Kidney epithelial cell (primary cell): ENCODE measurements around the gene AHNAK2. TPM values are rescaled to one million over a fixed set of nuclear protein-coding genes. Genes with fewer than 3 reads are reported as not detected.

Source experiments
- DNase-seq: peaks from one replicate; pipeline ENCODE4 v3.0.0-alpha.2; 2010; ENCODE audit warnings: low read depth
- H3K27me3 ChIP-seq: 2 replicates; pipeline ENCODE4 v1.6.0; 2011; ENCODE audit warnings: low read length; ENCODE audit not compliant: control insufficient read depth, insufficient read depth
- H3K36me3 ChIP-seq: 2 replicates; pipeline ENCODE4 v1.5.1; 2011; ENCODE audit warnings: low read length; ENCODE audit not compliant: control insufficient read depth, insufficient read depth
- H3K4me3 ChIP-seq: 2 replicates; pipeline ENCODE4 v1.5.1; 2011; ENCODE audit warnings: low read depth, mild to moderate bottlenecking, control low read depth, low read length
- CTCF ChIP-seq: IDR thresholded peaks from 2 replicates; pipeline ENCODE4 v1.5.1; 2011; ENCODE audit warnings: mild to moderate bottlenecking, moderate library complexity, low read length, control low read depth, inconsistent platforms; ENCODE audit not compliant: insufficient read depth, poor library complexity, severe bottlenecking
- total RNA-seq: library from RNA; depleted of rRNA; stranded (reverse); fragments of >200 nt; gene quantifications from 2 replicates; pipeline ENCODE4 v1.2.3, GENCODE V29; 2015

The AHNAK2 gene
- total RNA-seq, 1 donor from 2014 or later, result 121 TPM

- Histone ChIP-seq H3K4me3 (no peak overlapping the region), H3K36me3 (no peaks in the 10 kb centered on the region), H3K27me3 (peaks cover 12% of the 10 kb centered on the region)
- no peak for TF ChIP-seq CTCF
- no peak for DNase-seq
Observed at GRCh38 chr14:104899781-104900180, 78.4 kb downstream of the AHNAK2 start.

- no peak for TF ChIP-seq CTCF
- Histone ChIP-seq H3K36me3 (no peaks in the 10 kb centered on the region), H3K4me3 (no peak overlapping the region), H3K27me3 (peaks cover 7% of the 10 kb centered on the region)
- DNase-seq, result no peak
Observed at GRCh38 chr14:104898870-104899510, 79.2 kb downstream of the AHNAK2 start.

- Histone ChIP-seq H3K36me3 (no peaks in the 10 kb centered on the region), H3K27me3 (peaks cover 4% of the 10 kb centered on the region), H3K4me3 (no peak overlapping the region)
- TF ChIP-seq CTCF, result no peak
- DNase-seq, result no peak
Observed at GRCh38 chr14:104898195-104898558, 80.0 kb downstream of the AHNAK2 start.

- no peak for TF ChIP-seq CTCF
- Histone ChIP-seq H3K4me3 (no peak overlapping the region), H3K27me3 (peaks cover 4% of the 10 kb centered on the region), H3K36me3 (no peaks in the 10 kb centered on the region)
- DNase-seq, result no peak
Observed at GRCh38 chr14:104897330-104898194, 80.6 kb downstream of the AHNAK2 start.

- DNase-seq, result no peak
- no peak for TF ChIP-seq CTCF
- Histone ChIP-seq H3K36me3 (no peaks in the 10 kb centered on the region), H3K4me3 (no peak overlapping the region), H3K27me3 (peaks cover 4% of the 10 kb centered on the region)
Observed at GRCh38 chr14:104895786-104896661, 82.2 kb downstream of the AHNAK2 start.
